ENCODE data around the gene DST.

GRCh38 chr6:56608332-56608731, 34.4 kb downstream of the DST start:
- TF ChIP-seq CTCF (conservative IDR thresholded peaks at IDR 0.05; ENCODE audit: low read depth, low read length) (no peak), EZH2 (IDR thresholded peaks at IDR 0.05; ENCODE audit: borderline replicate concordance, low read depth, low read length, poor library complexity, severe bottlenecking) (no peak)
